NK-92 treated with Interleukin-12 subunit alpha and Interleukin-12 subunit beta, amount 100 ng/mL, for 24 hours (cell line): ENCODE measurements around the gene TUBB2A.
"Not testable (repeated sequence)": the region's sequence is repeated elsewhere in the genome, so short reads cannot be mapped to it uniquely, and the experiment has no call there.

ENCODE experiments used
- DNase-seq: peaks from one replicate; lab custom pipeline; 2025; lab: John Stamatoyannopoulos, UW

TUBB2A gene

DNA sequence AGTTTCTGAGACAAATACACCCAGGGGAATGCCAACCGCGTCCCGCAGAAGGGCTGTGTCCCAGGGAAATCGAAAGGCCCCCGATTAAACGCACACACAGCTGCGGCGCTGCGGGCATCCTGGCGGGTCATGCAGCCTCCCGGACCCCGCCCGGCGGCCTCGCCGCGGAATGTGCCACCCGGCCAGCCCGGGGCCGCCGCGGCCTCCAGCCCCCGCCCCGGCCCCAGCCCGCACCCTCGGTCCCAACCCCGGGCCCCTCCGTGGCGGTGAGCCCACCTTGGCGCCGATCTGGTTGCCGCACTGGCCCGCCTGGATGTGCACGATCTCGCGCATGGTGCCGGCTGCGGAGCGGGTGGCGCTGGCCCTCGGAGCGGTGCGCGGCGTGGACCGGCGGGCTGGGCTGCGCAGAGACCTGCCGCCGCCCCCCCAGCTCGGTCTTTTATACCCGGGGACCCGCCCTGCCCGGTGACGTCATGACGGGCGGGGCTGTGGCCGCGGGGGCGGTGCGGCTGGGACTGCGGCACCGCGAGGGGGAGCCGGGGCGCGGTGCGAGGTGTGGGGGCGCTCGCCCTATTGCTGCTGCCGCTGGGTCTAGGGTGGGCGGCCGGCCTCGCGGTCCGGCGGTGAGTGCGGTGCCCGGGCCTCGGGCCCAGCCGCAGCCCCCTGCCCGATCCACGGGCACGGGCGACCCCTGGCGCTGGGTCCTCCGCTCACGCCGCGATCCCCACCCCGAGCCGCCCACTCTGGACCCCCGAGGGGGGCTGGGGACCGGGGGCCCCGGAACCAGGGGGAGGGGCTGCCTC is at the start of gene TUBB2A:
TUBB2A (minus strand) TSS at position 414 of the 803 bp plus-strand sequence; CDS start at position 333, 81 bp downstream.
- peak; percentile 27 for DNase-seq

DNA sequence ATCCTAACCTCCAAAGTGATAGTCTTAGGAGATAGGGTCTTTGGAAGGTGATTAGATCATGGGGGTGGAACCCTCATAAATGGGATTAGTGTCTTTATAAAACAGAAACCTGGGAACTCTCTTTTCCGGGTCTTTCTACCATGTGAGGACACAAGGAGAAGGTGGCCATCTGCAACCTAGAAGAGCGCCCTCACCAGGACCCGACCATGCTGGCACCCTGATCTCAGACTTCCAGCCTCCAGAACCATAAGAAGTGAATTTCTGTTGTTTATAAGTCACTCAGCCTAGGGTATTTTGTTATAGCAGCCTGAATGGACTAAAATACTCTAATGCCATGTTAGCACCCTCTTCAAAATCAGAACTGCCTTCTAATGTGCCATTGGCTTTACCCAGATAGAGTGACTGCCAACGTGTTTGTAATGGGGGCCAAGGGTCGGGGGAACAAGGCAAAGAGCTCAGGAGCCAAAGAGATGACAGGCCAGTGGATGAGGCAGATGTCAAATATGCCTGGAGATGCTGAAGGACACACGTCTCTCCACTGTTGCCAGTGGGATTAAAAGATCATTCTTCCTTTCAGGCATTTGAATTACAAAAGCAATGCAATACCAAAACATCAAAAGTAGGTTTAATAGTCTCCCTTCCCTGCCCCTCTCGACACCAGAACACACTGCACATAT is 49.1 kb upstream of the TUBB2A start:
- no peak for DNase-seq

DNA sequence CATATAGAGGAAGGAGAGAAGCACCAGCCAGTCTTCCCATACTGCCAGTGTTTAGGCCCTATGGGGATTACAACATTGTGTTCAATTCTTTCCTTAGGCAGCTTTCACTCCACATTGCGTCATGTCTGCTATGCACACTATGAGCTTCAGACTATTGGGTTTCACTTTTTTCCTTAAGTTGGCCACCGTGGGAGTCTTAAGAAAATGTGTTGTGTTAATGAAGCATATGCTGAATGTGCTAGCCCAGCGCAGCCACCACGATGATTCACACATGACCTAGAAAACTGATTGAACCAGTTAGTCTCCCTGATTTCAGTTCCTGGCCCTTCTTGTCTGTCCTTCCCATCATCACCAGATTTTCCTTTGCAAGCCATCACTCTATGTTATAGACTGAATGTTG is 48.6 kb upstream of the TUBB2A start:
- DNase-seq = no peak

DNA sequence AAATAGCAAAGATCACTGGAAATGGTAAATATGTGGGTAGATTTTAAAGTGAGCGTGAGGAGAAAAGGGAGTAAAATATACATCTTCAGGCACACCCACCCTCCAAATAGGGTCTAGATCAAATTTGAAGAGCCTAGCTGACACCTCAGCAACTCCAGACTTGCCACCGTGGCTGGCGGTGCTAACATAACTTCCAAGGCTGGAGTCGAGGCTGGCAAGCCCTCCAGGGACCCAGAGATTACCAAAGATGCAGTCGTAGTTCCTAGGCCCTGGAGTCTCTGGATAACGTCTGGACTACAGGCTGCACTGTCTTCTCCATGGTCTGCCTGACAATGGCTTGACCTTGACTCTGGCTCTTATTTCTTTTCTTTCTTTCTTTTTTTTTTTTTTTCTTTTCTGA is 47.6 kb upstream of the TUBB2A start:
- DNase-seq = no peak

DNA sequence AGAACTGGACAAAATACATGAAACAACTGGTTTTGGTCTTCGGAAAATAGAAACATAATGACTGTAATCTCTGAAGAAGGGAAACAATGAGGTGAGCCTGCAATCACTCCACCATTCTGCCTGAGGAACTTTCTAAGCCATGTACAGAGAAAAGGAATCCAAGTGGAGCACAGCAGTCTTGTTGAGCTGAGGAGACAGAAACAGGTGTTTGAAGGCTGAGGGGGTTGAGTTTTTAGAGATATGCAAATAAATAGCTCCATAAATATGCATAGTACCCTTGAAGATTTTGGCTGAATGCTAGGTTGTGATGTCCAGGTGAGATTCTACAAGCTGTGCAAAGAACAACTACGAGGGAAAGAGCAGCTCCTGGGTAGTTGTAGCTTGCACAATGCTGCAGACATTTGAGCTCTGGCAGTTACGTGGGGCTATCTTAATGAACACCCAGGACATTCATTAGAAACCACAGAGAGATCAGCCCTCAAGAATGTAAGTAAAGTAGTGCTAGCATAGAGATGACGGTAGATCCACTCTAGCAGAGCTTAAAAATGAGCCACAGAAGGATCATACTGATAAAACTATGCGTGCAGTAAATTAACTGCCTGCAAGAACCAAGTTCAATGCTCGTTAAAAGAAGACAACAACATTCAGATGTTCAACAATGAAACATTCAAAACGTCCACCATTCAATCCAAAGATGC is 45.8 kb upstream of the TUBB2A start:
- DNase-seq = no peak

DNA sequence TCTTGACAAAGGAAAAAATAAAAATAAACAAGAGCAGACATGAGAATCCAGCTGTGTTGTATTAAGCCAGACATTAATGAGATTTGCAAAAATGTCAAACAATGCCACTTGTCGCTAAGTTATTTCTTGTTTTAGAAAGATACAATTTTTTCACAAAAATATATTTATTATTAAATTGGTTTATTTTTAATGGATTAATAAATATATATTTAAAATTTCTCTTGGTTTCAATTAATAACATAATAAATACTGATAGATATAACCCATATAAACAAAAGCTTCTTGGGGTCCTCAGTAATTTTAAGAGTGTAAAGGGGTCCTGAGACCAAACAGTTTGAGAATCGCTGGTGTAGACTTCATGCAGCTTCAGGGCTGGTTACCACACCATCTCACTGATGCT is 44.0 kb upstream of the TUBB2A start:
- no peak for DNase-seq

DNA sequence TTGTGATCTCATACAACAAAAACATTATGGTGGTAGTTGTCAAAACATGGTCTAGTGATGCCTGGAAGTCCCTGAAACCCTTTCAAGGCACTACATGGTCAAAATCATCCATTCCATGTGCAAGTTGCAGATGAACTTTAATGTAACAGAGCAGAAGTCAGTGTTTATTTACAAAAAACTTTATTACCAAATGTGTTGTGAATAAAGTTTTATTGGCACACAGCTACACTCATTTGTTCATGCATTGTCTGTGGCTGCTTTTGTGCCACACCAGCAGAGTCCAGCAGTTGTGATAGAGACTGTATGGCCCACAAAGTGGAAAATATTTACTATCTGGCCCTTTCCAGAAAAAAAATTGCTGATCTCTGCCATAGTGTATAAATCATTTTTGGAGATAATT is 43.3 kb upstream of the TUBB2A start:
- DNase-seq = no peak

DNA sequence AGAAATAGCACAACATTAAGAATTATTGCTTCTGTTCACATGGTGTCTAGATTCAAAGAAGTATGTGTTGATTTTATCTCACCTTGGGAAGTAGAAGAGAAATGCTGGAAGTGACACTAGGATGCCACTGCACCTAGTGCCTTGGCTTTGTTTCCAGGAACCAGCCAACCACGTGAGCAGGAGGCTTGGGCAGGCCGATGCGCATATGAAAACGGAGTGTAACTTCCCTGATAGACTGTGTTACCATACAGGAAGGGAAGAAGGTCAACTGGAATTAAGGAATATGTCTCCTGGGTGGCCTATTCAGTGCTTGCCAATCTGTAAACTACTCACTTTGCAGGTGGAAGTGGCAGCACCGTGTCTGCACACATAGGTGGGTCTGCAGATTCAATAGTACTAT is 42.0 kb upstream of the TUBB2A start:
- no peak for DNase-seq

DNA sequence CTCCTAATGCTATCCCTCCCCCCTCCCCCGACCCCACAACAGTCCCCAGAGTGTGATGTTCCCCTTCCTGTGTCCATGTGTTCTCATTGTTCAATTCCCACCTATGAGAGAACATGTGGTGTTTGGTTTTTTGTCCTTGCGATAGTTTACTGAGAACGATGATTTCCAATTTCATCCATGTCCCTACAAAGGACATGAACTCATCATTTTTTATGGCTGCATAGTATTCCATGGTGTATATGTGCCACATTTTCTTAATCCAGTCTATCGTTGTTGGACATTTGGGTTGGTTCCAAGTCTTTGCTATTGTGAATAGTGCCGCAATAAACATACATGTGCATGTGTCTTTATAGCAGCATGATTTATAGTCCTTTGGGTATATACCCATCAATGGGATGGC is 40.4 kb upstream of the TUBB2A start:
- DNase-seq = not testable (repeated sequence)

DNA sequence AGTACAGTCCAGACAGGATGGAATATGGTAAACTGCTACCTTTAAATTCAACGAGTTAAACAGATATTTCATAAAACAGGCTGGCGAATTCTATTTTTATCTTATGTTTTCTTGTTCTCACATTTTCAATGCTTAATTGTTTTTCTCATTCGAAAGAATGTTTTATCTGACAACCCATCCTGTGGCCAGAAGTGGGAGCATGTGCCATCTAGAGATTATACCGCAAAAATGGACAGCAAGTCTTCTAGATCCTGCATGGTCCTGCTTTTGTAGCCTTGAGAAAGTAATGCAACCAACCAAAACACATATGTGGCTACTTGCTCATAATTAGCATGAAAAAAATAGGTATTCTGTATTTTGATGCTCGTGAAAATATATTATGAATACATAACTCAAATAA is 39.4 kb upstream of the TUBB2A start:
- DNase-seq = no peak

DNA sequence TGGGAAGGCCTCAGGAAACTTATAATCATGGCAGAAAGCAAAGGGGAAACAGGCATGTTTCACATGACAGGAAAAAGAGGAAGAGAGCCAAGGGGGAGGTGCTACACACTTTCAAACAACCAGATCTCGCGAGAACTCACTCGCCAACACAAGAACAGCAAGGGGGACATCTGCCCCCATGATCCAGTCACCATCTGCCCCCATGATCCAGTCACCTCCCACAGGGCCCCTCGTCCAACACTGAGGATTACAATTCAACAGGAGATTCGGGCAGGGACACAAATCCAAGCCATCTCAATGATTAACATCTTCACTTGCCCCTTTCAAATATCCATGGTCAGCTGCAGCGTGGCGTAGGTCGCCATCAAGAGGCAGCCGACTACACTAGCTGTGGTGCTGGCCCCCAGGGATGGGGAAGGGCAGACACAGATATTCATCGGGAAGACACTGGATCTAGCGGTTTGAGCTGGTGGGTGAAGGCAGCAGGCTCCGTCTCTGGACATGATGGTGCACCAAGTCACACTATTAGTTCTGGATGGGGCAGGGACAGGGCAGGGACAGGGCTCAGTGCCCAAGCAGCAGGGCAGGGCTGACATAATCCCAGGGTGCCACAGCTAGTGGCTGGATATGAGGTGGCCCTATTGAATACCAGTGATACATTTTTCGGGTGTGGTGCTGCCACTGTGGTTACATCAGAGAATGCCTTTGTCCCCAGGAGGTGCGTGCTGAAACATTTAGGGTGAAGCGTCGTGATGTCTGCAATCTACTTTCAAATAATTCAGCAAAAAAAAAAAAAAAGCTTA is 38.6 kb upstream of the TUBB2A start:
- DNase-seq = no peak

DNA sequence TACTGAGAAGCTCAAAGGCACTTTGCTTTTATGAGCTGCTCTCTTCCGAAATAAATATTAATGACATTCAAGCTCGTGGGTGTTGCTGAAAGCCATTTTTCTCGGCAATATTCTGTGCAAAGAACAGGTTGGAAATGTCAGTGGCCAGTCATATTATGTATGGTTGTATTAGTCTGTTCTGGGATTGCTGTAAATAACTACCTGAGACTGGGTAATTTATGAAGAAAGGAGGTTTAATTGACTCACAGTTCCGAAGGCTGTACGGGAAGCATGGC is 38.0 kb upstream of the TUBB2A start:
- DNase-seq = no peak

DNA sequence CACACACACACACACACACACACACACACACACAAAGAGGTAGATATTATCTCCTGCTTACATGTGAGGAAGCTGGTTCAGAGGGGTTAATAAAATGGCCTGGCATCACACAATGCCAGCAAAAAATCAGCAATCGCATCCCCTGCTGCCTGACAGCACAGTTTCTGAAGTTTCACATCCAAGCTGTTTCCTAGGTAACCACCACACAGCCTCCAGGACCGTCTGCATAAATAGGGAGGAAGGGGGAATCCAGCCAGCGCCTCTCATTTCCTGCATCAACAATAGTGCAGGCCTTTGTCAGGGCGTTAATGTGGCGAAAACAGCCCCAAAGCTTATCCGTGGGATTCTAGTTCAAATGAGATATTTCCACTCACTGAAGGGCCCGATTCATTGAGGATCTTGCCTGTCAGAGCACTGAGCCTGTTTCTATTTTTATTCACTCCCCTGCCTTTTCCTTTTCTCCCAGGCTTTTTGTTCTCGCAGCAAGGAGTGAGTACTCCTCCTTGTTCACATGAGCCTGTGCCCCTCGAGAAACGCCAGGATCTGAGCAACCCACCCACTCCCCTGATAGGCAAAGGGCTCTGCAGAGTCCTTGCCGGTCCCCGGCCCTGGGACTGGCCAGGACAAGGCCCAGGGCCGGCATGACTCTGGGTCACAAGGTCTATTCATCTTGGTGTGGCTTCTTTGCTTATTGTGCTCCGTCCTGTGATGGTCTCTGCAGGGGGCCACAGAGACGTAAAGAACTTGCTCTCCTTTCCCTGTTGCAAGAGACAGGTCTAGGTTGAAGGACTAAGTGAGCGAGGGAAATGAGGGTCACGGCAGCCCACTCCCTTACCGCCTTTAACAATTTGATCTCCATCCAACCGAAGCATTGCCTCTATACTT is 37.4 kb upstream of the TUBB2A start:
- no peak for DNase-seq

DNA sequence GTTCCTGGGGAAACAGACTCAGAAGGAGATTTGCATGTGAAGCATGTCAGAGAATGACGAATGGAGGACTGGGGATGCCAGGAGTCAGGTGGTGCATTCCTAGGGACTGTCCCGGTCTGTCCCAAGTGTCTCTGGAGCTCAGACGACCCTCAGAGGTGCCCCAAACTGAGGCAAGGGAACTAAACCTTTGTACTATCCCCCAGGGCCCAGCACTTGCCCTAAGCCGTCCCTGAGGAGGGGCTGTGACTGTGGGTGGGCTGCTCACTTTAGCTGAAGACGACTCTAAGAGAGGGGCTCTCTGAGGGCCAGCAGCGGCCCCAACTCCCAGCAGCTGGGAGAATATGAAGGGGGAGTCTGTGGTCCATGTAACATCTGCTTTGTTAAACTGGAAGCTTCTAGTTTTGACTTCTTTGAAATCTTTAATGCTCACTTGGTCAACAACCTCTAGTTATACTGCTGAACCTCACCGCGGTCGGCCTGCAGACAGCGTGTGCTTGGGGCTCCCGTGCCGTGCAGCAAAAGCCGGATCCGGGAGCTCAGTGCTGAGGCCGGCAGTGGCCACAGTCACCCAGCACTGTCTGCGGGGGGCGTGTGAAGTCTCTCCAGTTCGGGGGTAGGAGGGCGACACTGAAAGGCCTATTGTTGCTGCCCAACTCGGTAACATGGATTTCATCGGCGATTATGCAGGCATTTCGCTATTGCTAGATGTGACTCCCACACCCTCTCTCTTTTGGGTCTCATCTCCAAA is 35.9 kb upstream of the TUBB2A start:
- no peak for DNase-seq

DNA sequence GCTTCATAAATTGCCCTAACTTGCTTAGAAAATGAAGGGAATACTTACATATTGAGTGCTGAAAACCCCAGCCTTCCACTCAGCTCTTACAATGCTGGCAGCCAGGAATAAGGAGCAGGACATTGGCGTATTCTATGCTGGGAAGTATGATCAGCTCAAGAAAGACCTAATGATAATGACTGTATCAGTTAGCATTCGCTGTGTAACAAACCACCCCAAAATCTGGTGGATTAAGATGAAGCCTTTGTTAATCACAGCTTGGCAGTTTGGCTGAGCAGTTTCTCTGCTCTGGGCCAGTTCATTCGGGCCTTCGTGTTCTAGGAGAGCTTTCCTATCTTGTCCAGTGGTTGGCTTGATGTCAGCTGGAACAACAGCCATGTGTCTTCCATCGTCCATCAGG is 33.4 kb upstream of the TUBB2A start:
- DNase-seq = no peak

DNA sequence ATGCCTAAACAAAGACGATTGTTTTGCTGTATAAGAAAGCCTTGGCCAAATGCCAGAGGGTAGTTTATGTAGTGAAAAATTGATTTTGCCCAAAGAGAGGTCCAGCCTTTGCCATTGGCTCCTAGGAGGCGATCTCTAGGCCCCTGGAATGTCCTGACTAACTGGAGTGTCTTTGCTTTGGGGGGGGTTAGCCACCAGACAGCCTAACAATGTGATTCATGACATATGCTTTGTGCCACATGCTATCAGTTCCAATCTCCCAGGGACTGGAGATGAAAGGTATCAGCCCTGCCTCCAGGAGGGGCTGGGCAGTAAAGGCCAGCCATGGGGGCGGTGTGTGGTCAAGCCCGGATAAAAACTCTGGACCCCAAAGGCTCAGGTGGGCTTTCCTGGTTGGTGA is 32.7 kb upstream of the TUBB2A start:
- DNase-seq = no peak

DNA sequence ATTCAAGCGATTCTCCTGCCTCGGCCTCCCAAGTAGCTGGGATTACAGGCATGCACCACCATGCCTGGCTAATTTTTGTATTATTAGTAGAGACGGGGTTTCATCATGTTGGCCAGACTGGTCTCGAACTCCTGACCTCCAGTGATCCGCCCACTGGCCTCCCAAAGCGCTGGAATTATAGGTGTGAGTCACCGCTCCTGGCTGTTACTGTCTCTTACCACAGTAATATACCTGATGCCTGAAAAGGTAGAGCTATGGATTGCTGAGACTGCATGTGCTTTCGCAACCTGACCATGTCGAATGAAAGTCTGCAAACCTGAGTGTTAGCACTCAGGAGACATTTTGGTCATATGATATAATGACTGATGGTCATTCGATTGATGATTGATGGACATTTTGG is 31.8 kb upstream of the TUBB2A start:
- DNase-seq = not testable (repeated sequence)

DNA sequence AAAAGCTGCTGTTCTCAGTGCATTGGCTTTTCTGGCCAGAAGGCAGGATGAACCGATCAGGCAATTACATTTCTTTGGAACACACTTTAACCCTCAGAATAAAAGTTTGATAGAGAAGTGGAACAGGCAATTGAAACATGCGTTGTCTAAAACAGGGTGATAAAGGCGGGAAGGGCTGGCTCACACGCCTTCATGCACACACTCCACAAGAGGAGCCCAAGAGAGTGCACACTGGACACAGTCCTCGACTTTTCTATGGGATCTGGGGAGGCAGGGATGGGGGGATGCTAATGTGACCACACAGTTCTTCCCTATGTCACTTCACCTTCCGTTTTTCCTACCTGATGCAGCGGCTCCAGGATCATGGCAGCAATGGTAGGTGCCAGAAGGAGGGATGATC is 30.9 kb upstream of the TUBB2A start:
- DNase-seq = no peak

DNA sequence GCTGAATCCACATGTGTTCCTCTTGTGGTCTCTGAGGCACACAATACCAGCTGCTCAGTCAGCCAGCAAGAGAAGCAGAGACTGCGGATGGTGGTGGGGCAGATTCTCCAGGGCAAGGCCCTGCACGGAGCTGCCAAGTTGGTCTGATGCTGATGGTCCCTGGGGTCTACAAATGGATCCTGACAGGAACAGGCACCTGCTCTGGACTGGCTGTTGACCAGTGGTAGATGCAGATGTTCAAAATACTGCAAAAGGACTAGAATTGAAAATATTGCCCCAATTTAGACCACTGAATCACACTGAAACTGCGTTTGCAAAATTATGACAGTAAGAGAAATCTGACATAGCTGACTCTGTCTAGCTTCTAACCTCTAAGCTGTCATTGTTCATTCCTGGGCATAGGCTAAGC is 29.6 kb upstream of the TUBB2A start:
- DNase-seq = no peak

DNA sequence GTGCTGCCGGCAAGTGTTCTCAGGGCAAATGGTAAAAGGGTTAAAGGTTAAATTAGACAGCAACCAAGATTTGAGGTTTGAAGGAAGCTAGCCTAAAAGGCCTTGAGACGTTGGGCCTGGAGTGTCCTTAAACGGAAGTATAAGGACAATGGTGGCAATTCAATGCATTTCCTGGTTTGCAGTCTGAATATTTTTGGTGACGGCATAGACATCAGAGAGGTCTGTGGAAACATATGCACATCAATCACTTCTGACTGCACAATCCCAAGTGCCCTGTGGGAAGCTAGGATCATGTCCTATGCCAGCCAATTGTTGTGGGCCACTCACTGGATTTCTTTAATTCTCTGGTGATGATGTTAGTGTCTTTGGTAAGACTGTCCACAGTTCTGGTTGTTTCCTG is 25.7 kb upstream of the TUBB2A start:
- no peak for DNase-seq

DNA sequence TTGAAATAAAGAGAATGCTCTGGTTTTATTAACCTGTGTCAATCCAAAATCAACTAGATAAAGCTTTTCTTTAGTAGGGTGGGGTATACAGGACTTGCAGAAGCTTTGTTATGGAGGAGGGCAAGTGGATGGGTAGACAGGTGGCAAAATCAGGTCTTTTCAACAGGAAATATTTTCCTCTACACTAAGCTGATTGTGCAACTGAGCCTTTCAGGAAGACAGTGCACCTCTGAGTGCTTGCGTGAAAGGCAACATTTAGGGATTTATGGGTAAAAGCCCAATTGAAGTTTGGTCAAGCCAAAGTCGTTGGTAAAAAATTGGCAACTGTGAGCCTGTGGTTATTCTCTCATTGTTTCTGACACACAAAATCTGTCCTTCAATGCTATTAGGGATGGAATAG is 23.8 kb upstream of the TUBB2A start:
- DNase-seq = no peak
